Body of pancreas (tissue), 4 donors: ENCODE measurements around the gene SDC1. TPM values are rescaled to one million over a fixed set of nuclear protein-coding genes. Genes with fewer than 3 reads are reported as not detected.

Experiments
- ATAC-seq: fragments of 150-250 bp; one replicate; pipeline ENCODE4 v1.9.1; 2016
- DNase-seq, 4 donors: peaks; one replicate each; pipeline ENCODE4 v3.0.0-alpha.2; 2019
- H3K27ac ChIP-seq, 4 donors: fragments of 200-600 bp; sonication (generic); 1 replicate in 3 of 4; 2 replicates in 1 of 4; pipeline versions ENCODE4 v1.5.1 to v1.6.1; 2016 to 2019; ENCODE audit warnings: mild to moderate bottlenecking in 1 of 4, mixed read lengths in 1 of 4, moderate library complexity in 1 of 4
- H3K27me3 ChIP-seq, 2 donors: fragments of 200-600 bp; sonication (generic); one replicate each; pipeline ENCODE4 v1.6.0; 2016; ENCODE audit warnings: mild to moderate bottlenecking in 1 of 2
- H3K36me3 ChIP-seq, 2 donors: fragments of 200-600 bp; sonication (generic); replicated peaks in 1 of 2; 2 replicates each; pipeline ENCODE4 v1.5.1; 2016; ENCODE audit warnings: low read depth in 2 of 2; ENCODE audit not compliant: insufficient read depth in 1 of 2
- H3K4me1 ChIP-seq: fragments of 200-600 bp; sonication (generic); one replicate; pipeline ENCODE4 v1.6.0; 2016
- H3K4me3 ChIP-seq, 2 donors: fragments of 200-600 bp; sonication (generic); 1 replicate in 1 of 2; 2 replicates in 1 of 2; pipeline ENCODE4 v1.5.1; 2016 to 2019
- H3K9me3 ChIP-seq, 3 donors: fragments of 200-600 bp; sonication (generic); 1 replicate in 2 of 3; 2 replicates in 1 of 3; pipeline ENCODE4 v1.5.1; 2016
- POLR2A ChIP-seq, 3 donors: fragments of 450-650 bp; IDR thresholded peaks; one replicate each; pipeline ENCODE4 v1.6.1; 2016; ENCODE audit warnings: antibody characterized with exemption in 3 of 3, mild to moderate bottlenecking in 2 of 3
- WGBS, 2 donors: methylation state at CpG; one replicate each; pipeline ENCODE4 v1.1.5; 2017; 5-methylcytosine and 5-hydroxymethylcytosine counted together
- intact Hi-C: fragments of 100-400 bp; cut with DNase I; formaldehyde crosslinking; loops from one replicate; pipeline ENCODE4 v1.15.1; 2023
- total RNA-seq, 2 donors: library from RNA; depleted of rRNA; stranded (reverse); fragments of >200 nt; gene quantifications; one replicate each; pipeline ENCODE4 v1.1.0, GENCODE V29; 2016
- TF ChIP-seq, protein P1 (sequence below), 7 experiments: fragments of 450-650 bp in 4 of 7; fragments of 200-600 bp in 3 of 7; sonication (generic) in 3 of 7; IDR thresholded peaks; one replicate each; pipeline ENCODE4 v1.5.1; 2016 to 2019; ENCODE audit warnings: antibody characterized with exemption in 7 of 7

The SDC1 gene
- total RNA-seq, 2 donors from 2014 or later: 24.7 to 53.2 TPM

DNA sequence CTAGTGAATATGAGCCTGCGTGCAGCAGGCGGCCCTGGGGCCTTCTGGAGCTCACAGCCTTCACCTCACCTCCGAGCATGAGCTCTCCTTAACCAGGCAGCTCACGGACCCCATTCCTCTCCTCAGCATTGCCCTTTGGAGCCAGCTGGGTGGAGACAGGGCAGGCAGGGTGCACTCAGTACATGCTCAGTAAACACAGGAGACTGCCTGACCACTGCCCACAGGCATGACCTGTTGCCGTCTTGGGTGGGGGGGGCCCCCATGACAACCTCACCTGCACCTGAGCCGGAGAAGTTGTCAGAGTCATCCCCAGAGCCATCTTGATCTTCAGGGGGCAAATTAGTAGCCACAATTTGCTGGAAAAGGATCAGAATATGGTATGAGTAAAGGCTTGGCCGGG, 19.9 kb downstream of the SDC1 start:
- no peaks in the 10 kb centered on the region for H3K9me3 ChIP-seq
- DNase-seq: no peak
- H3K27ac ChIP-seq: no peak overlapping the region
- no peak overlapping the region for H3K4me3 ChIP-seq
- no peaks in the 10 kb centered on the region for H3K36me3 ChIP-seq
- intact Hi-C loops: no loop called here
- 93 to 97% methylated on average over 6 to 7 of the region's 7 CpGs for WGBS, 2 donors
- TF ChIP-seq, protein P1, sequence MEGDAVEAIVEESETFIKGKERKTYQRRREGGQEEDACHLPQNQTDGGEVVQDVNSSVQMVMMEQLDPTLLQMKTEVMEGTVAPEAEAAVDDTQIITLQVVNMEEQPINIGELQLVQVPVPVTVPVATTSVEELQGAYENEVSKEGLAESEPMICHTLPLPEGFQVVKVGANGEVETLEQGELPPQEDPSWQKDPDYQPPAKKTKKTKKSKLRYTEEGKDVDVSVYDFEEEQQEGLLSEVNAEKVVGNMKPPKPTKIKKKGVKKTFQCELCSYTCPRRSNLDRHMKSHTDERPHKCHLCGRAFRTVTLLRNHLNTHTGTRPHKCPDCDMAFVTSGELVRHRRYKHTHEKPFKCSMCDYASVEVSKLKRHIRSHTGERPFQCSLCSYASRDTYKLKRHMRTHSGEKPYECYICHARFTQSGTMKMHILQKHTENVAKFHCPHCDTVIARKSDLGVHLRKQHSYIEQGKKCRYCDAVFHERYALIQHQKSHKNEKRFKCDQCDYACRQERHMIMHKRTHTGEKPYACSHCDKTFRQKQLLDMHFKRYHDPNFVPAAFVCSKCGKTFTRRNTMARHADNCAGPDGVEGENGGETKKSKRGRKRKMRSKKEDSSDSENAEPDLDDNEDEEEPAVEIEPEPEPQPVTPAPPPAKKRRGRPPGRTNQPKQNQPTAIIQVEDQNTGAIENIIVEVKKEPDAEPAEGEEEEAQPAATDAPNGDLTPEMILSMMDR (IDR thresholded peaks at IDR 0.05): no peak
- TF ChIP-seq POLR2A (IDR thresholded peaks at IDR 0.05): no peak
- peaks cover 29% of the 10 kb centered on the region for H3K4me1 ChIP-seq
- no peaks in the 10 kb centered on the region for H3K27me3 ChIP-seq
- no peak for ATAC-seq

DNA sequence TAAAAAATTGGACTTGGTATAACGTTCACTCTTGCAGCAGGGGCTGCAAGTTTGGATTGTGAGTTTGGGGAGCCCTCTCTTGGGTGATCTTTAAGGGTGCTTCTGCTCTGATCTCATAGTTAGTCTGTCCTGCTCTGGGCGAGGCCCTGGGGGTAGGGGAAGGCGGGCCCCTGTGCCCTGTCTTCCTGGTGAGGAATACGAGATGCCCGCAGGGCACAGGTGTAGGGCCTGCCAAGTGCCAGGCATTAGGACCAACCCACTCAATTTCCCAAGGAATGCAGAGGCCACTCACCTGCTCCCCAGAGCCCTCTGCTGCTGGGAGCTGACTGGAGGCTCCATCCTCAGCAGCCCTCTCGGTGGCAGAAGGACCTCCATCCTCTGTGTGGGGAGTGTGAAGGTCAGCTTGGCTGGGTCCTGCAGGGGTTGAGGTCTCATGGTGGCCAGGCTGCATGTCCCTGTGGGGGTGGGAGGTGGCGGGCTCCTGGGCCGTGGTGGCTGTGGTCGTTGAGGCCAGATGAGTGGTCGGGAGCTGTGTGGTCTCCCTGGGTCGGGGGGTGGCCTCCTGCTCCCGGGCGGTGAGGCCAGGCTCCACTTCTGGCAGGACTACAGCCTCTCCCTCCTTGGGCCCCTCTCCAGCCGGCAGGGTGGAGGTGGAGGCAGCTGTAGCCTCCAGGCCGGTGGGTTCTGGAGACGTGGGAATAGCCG, 21.3 kb downstream of the SDC1 start:
- H3K36me3 ChIP-seq: no peaks in the 10 kb centered on the region
- 85 to 100% methylated on average over 9 to 15 of the region's 17 CpGs for WGBS, 2 donors
- H3K4me1 ChIP-seq: peaks cover 21% of the 10 kb centered on the region
- no peak for DNase-seq
- no peak for TF ChIP-seq POLR2A (IDR thresholded peaks at IDR 0.05)
- TF ChIP-seq, protein P1 (IDR thresholded peaks at IDR 0.05): no peak
- H3K27me3 ChIP-seq: no peaks in the 10 kb centered on the region
- no peak overlapping the region for H3K4me3 ChIP-seq
- no peak for ATAC-seq
- no peak overlapping the region for H3K27ac ChIP-seq
- intact Hi-C loops: no loop called here
- H3K9me3 ChIP-seq: no peaks in the 10 kb centered on the region

DNA sequence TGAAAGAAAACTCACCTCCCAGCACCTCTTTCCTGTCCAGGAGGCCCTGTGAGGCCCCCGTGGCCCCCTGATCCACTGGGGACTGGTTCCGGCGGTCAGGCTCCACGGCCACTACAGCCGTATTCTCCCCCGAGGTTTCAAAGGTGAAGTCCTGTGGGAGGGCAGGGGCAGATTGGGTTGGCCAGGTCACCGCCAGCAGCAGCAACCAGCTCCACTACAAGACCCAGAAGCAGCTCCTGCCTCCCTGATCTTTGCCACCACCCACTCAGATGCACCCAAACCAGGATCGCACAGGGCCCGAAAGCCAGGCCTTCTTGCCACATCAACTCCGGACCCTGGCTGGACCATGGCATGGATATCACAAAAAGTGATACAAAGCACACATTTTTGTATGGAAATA, 21.9 kb downstream of the SDC1 start:
- Histone ChIP-seq H3K36me3 (no peaks in the 10 kb centered on the region), H3K4me3 (no peak overlapping the region), H3K9me3 (no peaks in the 10 kb centered on the region), H3K4me1 (peaks cover 17% of the 10 kb centered on the region), H3K27ac (no peak overlapping the region), H3K27me3 (no peaks in the 10 kb centered on the region)
- no peak for DNase-seq
- 90 to 92% methylated on average over 9 to 10 of the region's 10 CpGs for WGBS, 2 donors
- no peak for ATAC-seq
- intact Hi-C loops: no loop called here
- TF ChIP-seq, protein P1 (IDR thresholded peaks at IDR 0.05): no peak
- TF ChIP-seq POLR2A (IDR thresholded peaks at IDR 0.05): no peak

DNA sequence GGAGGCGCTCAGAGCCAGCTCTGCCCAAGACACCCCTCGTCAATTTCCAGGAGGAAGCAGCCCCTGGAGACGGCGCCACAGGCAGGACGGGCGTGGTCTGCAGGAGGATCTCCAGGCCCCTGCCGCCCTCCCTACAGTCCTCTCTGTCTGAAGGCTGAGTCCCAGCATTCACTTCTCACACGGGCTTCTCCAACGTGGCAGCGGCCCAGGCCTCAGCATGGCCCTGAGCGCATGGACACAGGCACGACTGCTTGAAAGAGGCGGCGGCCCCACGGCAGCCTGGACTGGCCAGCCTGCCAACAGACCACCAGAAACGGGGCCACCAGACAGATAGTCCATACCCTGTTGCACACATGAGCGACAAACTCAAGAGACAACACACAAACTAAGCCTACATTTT, 23.3 kb downstream of the SDC1 start:
- Histone ChIP-seq H3K36me3 (no peaks in the 10 kb centered on the region), H3K27ac (no peak overlapping the region), H3K27me3 (no peaks in the 10 kb centered on the region), H3K9me3 (no peaks in the 10 kb centered on the region), H3K4me3 (no peak overlapping the region), H3K4me1 (peaks cover 9% of the 10 kb centered on the region)
- TF ChIP-seq, protein P1 (IDR thresholded peaks at IDR 0.05): no peak
- TF ChIP-seq POLR2A (IDR thresholded peaks at IDR 0.05): no peak
- 89 to 92% methylated on average over 15 to 17 of the region's 17 CpGs for WGBS, 2 donors
- intact Hi-C loops: no loop called here
- no peak for DNase-seq
- ATAC-seq: no peak
